Sigmoid colon (tissue), 4 donors: ENCODE measurements around the gene NFRKB.

Experiments used
- POLR2A ChIP-seq, 2 donors: fragments of 450-650 bp; IDR thresholded peaks; one replicate each; pipeline ENCODE4 v1.6.1; 2016; ENCODE audit warnings: antibody characterized with exemption in 2 of 2, mild to moderate bottlenecking in 2 of 2, moderate library complexity in 2 of 2
- POLR2AphosphoS5 ChIP-seq, 4 donors: sonication (generic); formaldehyde crosslinking; IDR thresholded peaks; one replicate each; pipeline ENCODE4 v1.6.1; 2017; ENCODE audit warnings: antibody characterized with exemption in 4 of 4
- TF ChIP-seq, protein P1 (sequence below), 4 experiments: fragments of 450-650 bp in 3 of 4; fragments of 200-600 bp in 1 of 4; IDR thresholded peaks; one replicate each; pipeline ENCODE4 v1.5.1; 2016 to 2019; ENCODE audit warnings: antibody characterized with exemption in 4 of 4, mild to moderate bottlenecking in 3 of 4, moderate library complexity in 2 of 4

DNA sequence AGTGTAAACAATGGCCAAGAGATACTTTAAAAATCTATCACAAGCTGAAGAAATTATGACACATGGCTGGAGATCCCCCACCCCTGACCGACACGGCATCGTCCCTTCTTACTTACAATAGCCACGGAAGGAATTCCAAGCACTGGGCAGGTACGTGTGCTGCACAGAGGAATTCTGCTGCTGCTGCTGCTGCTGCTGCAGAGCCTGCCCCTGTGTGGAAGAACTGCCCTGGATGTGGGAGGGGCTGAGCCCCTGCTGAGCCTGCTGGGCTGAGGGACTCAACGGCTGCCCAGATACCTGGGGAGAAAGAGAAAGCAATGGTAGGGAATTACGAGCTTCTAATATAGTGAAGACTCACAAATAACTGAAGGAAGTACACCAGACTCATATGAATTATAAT lies 15.0 kb upstream of the NFRKB start:
- no peak for TF ChIP-seq POLR2AphosphoS5 (IDR thresholded peaks at IDR 0.05)
- TF ChIP-seq, protein P1, sequence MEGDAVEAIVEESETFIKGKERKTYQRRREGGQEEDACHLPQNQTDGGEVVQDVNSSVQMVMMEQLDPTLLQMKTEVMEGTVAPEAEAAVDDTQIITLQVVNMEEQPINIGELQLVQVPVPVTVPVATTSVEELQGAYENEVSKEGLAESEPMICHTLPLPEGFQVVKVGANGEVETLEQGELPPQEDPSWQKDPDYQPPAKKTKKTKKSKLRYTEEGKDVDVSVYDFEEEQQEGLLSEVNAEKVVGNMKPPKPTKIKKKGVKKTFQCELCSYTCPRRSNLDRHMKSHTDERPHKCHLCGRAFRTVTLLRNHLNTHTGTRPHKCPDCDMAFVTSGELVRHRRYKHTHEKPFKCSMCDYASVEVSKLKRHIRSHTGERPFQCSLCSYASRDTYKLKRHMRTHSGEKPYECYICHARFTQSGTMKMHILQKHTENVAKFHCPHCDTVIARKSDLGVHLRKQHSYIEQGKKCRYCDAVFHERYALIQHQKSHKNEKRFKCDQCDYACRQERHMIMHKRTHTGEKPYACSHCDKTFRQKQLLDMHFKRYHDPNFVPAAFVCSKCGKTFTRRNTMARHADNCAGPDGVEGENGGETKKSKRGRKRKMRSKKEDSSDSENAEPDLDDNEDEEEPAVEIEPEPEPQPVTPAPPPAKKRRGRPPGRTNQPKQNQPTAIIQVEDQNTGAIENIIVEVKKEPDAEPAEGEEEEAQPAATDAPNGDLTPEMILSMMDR (IDR thresholded peaks at IDR 0.05), result no peak
- no peak for TF ChIP-seq POLR2A (IDR thresholded peaks at IDR 0.05)
